GM18870 (cell line): ENCODE data around the gene KIAA0232.
"Not testable (repeated sequence)": the region's sequence is repeated elsewhere in the genome, so short reads cannot be mapped to it uniquely, and the experiment has no call there.

Experiments used
- ATAC-seq: cut with Tn5 transposase; IDR thresholded peaks from one replicate; pipeline ENCODE4 v1.9.1; 2021; ENCODE audit warnings: moderate library complexity; ENCODE audit not compliant: unreplicated experiment

The KIAA0232 gene

DNA sequence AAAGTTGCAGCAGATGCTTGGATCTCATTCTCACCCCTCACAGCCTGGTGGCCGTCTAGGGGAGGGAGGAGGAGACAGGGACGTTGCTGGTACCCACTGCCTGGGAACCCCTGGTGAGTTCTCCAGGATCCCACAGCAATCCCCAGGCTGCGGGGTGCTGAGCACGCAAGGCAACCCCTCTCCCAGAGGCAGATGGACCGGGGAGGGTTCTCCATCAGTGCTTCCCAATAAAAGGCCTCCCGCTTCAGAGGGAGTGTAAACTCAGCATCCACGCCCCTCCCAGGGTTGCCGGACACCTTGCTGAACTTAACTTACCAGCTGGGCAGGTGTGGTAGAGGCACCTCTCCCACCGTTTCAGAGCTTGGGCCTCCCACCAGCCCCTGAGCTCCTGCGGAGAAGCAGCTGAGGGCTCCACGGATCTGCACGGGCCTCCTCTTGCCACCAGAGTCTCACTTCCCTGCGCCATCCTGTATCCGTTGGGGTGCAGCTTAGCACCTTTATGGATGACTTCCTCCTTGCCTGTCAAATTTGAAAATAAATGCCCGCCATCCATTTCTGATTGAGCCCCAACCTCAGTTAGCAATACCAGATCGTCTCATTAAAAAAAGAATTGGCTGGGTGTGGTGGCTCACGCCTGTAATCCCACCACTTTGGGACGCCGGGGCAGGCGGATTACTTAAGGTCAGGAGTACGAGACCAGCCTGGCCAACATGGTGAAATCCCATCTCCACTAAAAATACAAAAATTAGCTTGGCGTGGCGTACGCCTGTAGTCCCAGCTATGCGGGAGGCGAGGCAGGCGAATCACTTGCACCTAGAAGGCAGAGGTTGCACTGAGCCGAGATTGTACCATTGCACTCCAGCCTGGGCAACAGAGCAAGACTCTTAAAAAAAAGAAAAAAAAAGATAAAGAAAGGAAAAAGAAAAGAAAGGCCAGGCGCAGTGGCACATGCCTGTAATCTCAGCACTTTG lies 112.3 kb downstream of the KIAA0232 start:
- ATAC-seq = no peak

DNA sequence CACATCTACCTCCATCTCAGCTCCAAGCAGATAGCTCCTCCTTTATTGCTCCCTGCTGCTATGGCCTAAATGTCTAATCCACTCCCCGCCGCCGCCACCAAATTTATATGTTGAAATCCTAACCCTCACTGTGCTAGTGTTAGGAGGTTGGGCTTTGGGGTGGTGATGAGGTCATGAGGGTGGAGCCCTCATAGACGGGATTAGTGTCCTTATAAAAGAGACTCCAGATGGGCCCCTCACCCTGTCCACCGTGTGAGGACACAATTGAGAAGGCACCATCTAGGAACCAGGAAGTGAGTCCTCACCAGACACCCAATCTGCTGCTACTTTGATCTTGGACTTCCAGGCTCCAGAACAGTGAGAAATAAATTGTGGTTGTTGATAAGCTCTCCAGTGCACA lies 113.5 kb downstream of the KIAA0232 start:
- ATAC-seq = no peak

DNA sequence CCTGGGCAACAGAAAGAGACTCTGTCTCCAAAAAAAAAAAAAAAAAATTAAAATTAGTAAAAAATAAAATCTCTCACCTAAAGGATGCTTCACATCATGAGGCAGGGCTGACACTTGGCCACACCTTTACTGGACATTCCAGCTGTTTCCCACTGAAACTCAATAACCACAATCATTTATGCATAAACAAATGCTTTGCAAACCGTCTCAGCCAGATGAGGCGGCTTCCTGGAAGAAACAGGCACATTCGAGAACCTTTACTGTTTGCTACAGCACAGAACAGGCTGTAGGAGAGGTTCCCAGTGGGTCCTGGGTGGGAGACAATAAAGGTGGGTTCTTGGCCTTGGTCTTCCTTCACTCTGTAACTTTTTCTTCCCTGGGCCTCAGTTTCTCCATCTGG lies 116.2 kb downstream of the KIAA0232 start:
- ATAC-seq = no peak

DNA sequence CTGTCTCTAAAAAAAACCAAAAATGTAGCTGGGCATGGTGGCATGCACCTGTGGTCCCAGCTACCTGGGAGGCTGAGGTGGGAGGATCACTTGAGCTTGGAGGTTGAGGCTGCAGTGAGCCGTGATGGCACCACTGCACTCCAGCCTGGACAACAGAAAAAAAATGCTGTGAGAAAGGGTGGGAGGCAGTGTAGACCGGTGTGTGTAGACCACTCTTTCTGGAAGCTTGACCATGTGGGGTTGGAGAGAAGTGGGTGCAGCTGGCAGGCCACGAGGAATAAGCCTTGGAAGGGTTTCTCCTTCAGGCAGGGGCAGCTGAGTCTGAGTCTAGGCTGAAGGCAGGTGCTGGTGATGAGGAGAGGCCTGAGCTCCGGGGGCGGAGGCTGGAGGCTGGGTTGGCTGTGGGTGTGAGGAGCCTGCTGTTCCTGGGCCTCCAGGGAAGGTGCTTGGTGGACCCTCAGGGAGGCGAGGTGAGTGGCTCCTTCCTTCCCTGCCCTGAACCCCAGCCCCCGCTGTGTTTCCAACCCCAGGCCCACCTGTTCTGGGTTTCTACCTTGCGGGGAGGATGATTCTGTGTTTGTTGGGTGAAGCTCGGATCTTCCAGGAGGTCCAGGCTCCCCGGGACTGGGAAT lies 117.8 kb downstream of the KIAA0232 start:
- no peak for ATAC-seq

DNA sequence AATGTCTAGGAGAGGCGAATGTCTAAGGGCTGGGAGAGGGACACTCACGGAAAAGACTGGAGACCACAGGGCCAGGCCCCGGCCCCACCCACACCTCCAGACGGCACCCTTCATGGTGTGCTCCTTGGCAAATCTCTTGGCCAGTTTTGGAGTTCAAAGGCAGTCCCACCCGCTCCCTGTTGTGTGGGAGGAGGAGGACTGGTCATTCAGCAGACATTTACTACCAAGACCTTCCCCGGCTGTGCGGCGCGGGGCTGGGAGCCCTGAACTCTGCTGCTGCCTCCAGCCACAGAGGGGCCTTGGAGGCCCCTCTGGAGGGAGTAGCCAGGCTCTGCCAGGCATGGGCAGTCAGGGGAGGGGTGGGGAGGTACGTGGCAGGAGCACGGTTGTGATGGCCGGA lies 118.4 kb downstream of the KIAA0232 start:
- ATAC-seq = no peak

DNA sequence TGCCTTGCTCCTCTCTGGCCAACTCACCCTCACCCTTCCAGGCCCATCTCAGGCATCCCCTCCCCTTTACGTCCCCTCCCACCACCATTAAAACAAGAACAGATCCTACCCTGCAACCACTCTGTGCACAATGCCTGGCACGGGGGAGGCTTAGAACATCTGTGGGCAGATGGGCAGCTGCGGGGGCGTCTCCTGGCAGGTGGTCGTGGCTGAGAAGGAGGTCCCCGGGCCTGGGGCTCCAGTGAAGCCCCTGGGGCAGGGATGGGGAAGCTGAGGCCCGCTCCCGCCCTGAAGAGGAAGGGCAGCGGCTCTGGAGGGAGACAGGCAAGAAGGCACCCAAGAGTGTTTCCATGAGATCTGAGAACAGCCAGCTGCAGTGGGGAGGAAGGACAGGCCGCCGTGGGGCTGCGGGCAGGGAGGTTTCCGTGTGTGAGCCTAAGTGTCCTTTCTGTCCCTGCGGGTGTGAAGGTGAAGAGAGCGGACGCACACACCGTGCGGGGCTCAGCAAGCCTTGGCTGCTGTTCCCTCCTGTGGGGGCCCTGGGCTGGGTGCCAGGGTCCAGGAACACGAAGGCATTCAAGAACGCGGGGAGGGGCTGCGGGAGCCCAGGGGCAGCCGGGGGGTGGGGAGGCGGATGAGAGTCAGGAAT lies 119.3 kb downstream of the KIAA0232 start:
- no peak for ATAC-seq

DNA sequence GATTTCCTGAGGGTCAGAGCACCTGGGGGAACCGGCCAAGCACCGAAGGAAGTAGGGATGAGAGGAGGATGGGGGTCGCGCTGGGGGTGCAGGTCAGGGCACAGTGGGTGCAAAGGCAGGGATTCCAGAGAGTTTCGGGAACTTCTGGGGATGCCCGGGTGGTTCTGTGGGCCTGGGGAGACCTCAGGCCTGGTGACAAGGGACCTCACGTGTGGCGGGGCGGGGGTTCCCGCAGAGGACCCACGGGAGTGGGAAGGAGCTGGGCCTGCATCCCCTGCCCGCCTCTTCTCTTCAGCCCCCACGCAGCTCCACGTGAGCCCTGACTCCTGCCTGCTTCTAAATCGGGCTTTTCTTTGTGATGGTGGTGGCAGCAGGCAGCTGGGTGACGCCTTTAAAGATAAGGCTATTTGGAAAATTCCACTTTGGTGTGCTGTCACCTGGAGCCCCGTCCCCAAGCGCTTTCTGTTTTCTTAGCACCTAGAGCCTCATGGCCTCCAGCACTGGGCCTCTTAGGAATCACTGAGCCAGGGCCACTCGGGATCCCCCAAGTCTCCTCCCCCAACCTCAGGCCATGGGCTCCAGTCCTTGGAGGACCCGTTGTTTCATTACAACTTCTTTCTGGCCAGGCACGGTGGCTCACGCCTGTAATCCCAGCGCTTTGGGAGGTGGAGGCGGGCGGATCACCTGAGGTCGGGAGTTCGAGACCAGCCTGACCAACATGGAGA lies 120.0 kb downstream of the KIAA0232 start:
- ATAC-seq = no peak

DNA sequence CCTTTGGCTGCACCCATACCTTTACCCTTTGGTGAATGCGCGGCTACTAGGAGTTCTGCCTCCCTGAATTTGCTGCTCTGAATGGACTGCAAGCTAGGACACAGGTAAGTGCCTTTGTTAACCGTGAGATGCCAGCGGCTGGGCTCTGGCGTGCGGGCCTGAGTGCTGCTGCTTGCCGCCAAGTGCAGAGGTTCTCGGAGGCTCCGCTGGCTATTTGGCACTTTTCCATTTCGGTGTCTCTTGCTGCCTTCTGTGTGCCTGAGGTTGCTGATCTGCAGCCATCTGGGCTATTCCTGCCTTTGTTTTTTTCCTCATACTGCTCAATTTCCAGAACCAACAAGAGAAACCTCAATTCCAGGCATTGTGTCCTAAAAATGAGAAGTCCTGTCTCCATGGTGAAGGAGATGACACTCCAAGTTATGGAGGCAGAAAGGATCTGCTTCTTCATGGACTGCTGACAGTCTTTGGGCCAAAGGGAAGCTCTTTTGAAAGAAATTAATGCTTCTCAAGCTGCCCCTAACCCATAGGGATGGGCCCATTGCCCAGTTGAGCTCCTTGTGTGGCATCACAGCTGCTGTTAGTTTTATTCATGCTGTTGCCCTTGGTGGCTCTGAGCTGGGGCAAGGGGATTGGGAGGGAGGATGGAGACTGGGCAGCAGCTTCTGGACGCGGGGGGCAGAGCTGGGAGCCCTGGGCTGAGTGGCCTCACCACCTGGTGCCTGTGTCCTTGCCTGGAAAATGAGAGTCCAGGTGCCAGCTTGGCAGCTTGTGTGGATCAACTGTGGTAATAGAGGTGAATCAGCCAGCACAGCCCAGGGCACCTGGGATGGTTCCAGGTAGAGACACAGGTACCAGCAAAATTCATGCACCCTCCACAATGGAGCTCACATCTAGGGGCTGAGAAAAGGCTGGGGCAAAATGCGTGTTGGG lies 123.3 kb downstream of the KIAA0232 start:
- no peak for ATAC-seq

DNA sequence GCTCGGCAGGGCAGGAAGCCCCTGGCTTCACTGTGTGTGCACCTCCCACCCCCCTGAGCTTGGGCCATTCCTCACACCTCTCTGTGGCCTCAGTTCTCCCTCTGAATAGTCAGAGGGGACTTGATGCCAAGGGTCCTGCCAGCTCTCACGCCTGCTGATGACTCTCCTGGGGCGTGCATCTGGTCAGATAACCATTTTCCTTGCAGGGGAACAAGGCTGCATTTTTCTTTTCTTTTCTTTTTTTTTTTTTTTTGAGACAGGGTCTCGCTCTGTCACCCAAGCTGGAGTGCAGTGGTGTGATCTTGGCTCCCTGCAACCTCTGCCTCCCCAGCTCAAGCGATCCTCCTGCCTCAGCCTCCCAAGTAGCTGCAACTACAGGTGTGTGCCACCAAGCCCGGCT lies 124.0 kb downstream of the KIAA0232 start:
- not testable (repeated sequence) for ATAC-seq

DNA sequence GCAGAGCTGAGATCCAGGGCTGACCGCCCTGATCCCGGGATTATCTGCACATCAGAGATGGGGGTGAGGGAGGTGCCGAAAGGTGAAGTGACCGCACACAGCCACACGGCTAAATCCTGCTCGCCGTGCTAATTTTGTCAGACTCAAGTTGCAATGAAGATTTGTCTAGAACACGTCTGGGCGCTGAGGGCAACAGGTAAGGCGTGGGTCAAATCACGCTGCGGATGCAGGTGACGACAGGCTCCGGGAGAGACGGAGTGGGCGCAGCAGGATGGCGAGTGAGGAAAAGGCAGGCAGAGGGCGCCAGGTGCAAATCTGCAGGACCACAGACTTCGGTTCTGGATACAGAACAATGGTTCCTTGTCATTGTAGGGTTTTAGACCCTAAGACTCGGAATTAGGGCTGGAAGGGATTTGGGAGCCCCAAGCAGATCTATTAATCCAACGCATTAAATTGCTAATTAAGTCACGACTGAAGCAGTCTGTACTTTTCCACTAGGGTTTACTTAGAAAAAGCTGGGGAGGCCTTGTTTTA lies 125.2 kb downstream of the KIAA0232 start:
- ATAC-seq = no peak

DNA sequence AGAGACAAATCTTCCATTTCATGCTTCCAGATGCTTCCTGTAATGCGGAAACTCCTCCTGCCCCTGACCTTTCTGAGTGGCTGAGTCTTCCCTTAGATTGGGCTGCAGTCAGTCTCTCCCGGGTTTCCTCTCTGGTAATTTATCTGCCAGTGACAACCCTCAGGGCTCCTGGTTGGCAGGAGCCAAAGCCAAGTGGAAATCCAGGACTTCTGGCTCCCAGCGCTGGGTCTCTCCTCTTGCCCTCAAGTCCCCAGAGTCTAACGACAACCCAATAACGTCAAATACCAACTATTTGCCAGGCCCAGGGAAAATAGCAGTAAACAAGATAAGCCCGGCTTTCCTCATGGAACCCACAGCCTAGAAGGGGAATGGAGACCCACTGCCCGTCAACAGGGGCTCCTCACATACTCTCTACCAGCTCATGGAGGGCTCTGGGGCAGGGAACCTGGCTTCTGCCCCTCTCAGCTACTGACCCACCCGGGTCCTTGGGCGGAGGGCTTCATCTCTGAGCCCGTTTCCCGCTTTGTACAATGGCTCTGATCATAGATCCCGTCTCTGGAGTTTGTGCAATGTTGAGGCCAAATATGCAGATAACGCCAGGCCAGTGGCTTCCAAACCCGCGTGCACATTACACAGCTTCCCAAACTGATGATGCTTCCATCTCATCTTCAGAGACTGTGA lies 126.0 kb downstream of the KIAA0232 start:
- ATAC-seq = no peak

DNA sequence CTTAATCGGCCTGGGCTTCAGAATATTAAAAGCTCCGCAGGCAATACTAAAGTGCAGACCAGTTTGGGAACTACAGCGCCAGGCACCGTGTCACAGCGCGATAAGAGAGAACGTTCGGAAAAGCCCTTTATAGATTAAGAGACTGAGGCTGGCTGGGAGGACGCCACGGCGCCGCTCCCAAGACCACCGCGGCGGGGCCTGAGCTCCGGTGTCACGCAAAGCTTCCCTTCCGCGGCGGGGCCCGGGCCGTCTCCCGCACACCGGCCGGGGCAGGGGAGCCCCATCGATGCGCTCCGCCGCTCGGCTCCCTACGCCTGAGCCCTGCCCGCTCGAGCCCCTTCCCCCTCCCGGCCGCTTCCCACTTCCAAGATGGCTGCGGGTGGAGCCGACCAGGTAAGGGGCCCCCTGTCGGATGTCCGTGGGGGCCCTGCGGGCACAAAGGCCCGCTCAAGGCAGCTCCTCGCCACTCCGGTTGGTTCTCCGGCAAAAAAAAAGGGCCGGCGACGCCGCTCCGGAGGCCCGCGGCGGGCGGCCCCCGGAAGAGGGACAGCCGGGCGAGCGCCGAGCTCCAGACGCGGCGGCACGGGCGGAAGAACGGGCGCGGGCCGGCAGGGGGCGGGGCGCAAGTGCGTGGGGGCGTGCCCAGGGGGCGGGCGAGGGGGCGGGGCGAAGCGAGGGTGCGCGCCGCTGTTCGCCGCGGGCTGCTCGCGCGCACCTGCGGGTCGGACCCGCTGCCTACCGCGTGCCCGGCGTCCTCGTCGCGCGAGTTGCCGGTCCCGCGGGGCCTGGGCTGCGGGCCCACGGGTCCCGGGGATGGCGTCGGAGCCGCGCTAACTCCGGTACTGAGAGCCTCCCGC lies 126.8 kb downstream of the KIAA0232 start, which contains the start of gene TBC1D14:
TSS of gene TBC1D14 (plus strand) at position 714 of the 857 bp plus-strand sequence. CDS start 13,564 bp downstream, outside the sequence.
- peak; percentile 66 for ATAC-seq

DNA sequence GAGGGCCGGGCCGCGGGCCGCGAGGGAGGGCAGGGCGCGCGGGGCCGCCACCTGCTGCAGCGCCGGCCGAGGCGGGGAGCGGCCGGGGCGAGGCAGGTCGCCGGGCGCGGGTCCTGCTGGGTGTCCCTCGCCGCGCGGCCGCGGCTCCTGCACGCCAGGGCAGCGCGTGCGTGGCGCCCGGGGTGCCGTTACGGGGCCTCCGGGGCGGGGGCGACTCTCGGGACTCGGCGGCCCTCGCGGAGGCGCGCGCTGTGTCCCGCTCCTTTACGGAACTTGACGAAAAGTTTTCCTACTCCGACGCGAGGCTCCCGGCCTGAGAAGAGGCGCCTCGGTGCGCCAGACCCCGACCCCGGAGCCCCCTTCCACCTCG lies 127.4 kb downstream of the KIAA0232 start:
- no peak for ATAC-seq

DNA sequence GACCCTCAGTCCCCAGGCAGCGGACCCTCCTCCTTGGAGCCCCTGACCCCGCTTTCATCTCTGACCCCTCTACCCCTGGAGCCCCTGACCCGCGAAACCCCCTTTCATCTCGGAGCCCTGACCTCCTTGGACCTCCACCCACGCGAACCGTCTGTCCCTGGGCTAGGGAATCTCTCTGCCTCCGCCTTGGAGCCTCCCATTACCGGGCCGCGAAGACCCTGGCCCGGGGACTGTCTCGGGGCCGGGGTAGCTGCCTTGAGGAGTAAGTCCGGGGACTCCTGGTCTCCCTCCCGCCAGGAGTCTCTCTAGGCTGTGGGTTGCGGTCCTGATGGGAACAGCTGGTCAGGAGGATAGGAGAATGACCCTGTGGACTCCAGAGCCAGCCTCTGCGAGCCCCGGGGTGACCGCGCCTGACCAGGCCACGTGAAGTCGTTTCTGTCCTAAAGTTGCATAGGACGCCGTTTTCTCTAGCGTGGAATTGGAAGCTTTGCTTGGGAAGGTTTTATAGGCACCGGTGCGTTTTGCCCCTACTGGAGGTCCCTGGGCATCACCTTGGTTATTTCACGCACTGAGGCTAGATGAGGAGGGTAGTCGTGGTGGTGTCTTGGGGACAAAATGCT lies 127.9 kb downstream of the KIAA0232 start:
- ATAC-seq = no peak

DNA sequence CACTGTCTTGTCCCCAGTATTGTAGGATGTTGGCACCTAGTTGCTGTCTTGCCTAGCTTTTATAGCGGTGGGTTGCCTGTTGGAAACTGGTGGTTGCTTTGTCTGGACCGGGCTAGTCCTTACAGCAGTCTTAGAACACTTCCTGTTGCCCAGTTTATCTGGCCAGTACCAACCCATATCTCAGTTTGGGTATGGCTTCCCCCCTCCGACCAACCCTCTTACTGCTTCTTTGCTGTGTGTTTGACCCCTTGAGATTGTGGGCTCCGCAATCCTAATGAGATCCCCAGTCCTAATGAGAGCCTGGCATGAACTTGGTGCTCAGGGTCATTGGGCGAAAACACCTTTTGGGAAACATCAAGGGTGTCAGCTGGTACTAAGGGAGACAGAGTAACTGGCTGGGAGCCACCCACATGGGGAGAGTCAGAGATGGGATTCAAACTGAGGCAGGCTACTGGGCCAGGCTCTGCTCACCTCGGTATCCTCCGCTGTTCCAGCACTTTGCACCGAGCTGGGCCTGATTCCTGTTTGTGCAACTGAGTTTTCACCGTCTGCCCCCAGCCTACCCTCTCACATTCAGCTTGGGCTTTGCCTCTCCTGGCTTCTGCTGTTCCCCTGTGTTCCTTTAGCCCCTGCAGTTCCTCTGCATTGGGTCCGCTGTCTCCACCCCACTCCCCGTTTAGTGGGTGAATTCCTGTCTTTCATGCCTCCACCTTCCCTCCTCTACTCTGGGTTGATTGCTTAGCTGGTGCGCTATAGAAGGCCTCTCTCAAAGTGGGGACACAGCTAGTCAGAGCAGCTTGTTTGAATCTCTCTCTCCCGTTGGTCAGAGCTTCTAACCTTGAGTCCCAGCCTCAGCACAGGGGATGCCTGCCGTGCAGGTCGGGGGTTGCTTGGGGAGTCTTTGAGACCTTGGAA lies 128.7 kb downstream of the KIAA0232 start:
- ATAC-seq = no peak

DNA sequence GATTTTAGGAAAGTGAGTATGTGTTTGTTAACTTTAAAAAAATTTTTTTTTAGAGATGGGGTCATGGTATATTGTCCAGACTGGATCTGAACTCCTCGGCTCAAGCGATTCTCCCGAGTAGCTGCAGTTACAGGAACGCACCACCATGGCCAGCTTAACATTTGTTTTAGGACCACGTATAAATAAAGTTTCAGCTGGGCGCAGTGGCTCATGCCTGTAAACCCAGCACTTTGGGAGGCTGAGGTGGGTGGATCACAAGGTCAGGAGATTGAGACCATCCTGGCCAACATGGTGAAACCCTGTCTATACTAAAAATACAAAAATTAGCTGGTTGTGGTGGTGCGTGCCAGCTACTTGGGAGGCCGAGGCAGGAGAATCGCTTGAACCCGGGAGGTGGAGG lies 129.4 kb downstream of the KIAA0232 start:
- ATAC-seq = not testable (repeated sequence)

DNA sequence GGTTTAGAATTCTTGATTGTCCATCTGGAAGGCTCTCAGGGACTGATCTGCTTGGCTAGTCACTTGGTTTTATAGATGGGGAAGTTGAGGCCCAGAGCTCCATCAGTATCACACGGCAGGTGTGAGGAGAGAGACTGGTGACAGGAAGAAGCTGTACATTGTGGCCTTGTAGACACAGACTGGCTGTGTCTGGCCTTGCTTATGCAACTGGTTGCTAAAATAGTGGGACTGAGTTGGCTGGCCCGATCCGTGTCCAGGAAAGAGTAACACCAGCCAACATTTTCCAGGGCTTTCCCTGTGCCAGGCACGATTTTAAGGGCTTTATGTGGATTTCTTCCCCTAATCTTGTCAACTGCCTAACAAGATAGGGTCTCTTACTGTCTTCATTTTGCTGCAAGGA lies 129.9 kb downstream of the KIAA0232 start:
- ATAC-seq = no peak
